GM19468 (cell line): ENCODE measurements around the gene HMCN1.

Experiments
- ATAC-seq: cut with Tn5 transposase; IDR thresholded peaks from one replicate; pipeline ENCODE4 v1.9.1; 2021; ENCODE audit warnings: mild to moderate bottlenecking, moderate library complexity, moderate number of reproducible peaks; ENCODE audit not compliant: unreplicated experiment; ENCODE audit errors: extremely low read depth

HMCN1 gene

GRCh38 chr1:185942961-185943360 is 208.8 kb downstream of the HMCN1 start:
- ATAC-seq, result no peak

GRCh38 chr1:185956881-185957280 is 222.7 kb downstream of the HMCN1 start:
- no peak for ATAC-seq

GRCh38 chr1:185957441-185958363 is 223.5 kb downstream of the HMCN1 start:
- ATAC-seq, result no peak

DNA sequence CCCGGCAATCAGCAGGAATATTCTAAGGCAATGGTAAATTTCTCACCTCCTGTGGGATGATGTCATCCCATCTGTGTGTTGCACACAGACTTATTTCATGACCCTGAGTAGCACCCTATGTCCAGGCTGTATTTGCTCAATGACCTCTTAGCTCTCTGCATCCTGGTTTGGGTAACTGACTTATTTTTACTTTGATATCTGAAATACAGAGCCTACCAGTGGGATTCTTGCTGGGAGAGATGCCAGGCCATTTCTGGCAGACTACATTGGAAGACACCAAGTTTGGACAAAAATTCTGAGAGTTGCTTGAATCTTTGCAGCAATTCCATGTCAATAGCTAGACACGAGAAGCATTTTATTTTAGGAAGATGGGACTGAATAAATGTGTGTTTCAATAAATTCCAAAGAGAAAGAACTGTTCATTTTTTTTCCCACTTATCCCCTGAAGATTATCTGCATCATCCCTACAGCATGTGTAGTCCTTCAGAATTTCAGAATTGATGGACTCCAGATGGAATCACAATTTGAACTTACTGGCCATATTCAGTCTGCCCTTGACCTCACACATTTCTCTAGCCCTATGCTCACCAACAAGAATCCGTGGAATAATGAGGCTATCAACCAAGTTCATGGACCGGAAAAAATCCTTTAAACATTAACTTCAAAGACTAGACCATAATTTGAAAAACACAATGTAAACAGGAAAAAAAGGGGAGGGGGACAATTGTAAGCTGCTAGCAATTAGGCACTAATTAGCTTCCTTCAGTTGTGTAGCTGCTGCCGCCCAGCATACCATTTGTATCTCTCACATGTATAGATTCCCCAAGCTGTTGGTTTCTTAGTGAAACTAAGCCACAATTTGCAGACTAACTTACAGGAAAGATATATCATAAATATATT is 226.5 kb downstream of the HMCN1 start:
- no peak for ATAC-seq

DNA sequence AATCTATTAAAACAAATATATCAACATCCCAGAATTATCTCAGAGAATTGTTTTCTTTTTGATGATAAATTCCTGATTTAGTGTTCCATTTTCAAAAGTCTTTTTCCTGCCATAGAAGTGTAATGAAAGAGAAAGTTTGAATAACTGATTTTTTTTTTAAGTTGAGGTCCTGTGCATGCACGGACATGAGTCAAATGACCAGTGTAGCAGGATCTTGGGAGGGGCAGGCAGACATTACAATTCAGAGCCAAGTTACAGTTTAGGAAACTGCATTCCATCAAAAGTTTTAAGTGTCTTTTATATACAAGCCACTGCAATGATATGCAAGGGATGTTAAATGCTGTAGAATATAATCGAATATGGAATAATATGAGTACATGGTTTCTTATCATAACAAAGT is 227.5 kb downstream of the HMCN1 start:
- no peak for ATAC-seq

- no peak for ATAC-seq
Measured at GRCh38 chr1:185964946-185965345, 230.8 kb downstream of the HMCN1 start.

- ATAC-seq, result no peak
Measured at GRCh38 chr1:185965870-185966269, 231.7 kb downstream of the HMCN1 start.

DNA sequence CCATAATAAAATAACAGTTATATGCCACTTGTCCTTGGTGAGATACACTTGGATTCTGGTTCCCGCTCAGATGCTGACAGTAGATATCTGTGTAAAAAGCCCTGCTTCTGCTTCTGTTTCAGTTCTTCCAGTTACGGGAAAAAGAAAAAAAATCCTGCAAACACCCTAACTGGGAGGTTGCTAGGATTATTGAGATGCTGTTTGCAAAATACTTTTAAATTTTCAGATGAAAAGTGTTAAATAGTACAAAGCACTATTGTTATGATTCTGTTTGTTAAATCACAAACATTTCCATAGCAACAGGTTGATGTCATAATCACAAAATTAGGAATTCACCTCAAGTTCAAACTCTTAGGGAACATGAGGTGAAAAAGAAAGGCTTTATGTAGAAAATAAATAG is 232.3 kb downstream of the HMCN1 start:
- ATAC-seq, result no peak

DNA sequence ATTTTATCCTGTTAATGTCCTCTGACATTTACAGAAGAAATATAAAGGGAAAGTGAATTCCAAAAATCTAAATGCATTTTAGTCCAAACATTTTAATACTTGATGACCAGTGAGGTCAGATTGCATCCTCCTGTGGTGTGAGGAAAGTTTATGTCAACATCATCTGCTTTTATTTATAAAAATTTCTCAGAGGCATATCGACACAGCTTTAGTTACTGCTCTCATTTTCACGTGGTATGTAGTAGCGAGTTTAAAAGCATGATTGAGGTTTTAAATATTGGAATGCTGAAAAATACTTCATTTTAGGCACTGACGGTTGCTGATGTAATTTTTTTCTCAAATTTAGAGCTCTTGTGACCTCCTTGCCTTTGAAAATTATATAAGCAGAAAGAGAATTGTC is 234.8 kb downstream of the HMCN1 start:
- no peak for ATAC-seq

- ATAC-seq, result no peak
Measured at GRCh38 chr1:185969524-185969991, 235.4 kb downstream of the HMCN1 start.

DNA sequence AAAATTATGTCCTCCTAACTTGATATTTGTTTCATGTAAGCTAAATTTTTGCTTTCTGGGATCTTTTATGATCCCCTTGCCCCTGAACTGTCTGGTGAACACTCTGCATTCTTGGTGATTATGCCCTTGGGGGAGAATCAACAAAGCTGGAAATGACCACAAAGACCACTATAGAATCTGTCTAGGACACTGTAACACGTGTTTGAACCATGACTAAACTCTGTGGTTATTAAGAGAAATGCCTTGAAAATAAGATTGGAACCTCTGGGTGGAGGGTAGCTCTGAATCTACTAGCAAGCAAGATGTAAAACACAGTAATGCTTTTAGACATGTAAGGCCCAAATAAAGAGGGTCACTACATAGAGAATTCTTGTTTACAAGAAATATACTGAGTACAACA is 237.5 kb downstream of the HMCN1 start:
- no peak for ATAC-seq

DNA sequence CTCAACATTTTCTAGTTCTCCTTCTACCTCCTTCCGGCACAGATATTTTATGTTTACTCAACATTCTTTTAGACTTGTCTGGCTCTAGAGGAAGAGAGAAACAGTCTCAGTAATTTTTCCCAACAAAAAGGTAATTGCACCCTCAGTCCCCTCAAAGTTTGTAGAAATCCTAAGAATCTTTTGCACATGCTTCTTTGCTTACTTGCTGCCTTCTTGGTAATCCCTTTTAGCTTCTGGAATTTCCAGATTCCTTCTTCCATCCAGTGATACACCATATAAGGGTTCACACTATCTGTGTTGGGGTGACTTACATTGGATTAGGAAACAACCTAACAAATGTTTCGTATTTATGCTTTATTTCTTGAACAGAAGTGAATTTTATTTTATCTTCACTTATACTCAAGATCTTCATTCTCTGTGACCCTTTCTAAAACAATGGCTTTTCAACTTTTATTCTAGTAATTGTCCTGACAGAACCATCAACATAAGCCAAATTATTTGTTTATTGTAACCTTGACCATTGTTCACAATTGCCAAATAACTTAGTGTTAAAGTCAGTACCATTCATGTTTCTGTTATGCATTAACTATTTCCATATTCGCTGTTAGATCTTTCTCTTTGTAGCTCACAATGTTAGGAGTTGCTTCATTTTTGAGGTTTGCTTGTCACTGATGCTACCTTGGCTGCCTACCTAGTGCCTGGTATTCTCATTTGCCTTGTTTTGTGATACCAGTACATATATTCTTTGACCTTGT is 238.1 kb downstream of the HMCN1 start:
- ATAC-seq, result no peak

DNA sequence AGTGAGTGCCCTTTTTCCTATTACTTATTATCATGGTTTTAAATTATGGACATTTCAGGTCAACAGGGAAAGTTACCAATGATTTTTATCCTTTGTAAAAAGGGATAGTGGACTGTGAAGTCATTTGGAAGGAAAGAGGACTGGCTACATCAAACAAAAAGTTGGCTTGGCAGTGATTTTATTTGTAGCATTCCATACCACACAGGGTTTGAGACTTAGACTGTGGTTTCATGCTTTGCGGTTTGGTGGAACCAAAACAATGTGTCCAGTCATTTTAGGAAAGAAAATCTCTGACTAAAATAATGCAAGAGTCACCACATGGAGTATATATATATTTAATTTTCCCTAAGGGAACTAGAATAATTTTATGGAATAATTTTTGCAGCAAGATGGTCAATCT is 239.5 kb downstream of the HMCN1 start:
- no peak for ATAC-seq

GRCh38 chr1:185974367-185975170 is 240.4 kb downstream of the HMCN1 start:
- no peak for ATAC-seq

DNA sequence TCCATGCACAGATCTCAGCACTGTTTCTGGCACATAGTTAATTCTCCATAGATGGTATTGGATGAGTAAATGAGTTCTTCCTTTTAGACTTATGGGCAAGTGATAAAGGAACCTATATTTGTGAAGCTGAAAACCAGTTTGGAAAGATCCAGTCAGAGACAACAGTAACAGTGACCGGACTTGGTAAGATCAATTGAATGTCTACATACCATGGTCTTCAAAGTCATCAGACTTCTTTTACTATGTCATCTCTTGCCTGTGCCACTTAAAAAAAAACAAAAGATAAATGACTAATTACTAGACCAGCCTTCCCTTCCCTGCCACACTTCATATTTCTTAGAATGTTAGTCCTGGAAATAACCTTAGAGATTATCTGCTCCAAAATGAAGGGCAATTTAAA is 246.7 kb downstream of the HMCN1 start:
- ATAC-seq, result no peak

- ATAC-seq, result no peak
Measured at GRCh38 chr1:185984113-185984836, 250.1 kb downstream of the HMCN1 start.

GRCh38 chr1:185987611-185988321 is 253.6 kb downstream of the HMCN1 start:
- no peak for ATAC-seq

DNA sequence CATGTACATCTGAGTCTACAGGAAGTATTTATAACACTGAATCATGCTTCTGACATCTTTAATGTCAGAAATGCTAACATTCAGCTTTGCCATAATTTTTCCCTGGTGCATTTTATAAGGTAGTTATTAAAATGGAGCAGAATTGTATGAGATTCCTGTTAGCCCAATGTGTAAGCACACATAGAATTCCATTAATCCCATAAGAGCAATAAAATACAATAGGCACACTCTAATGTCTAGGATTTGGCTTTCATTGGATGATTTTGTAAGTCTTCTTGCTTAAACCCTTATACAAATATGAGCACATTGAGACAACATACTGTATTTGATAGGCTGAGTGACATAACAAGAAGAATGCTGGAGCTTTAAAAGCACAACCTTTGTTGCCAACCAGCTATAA is 256.4 kb downstream of the HMCN1 start:
- ATAC-seq, result no peak
